GM19043 (cell line): ENCODE measurements around the gene TNS1.

Experiments
- ATAC-seq: cut with Tn5 transposase; IDR thresholded peaks from one replicate; pipeline ENCODE4 v1.9.1; 2021; ENCODE audit warnings: low read depth; ENCODE audit not compliant: unreplicated experiment

Gene TNS1

DNA sequence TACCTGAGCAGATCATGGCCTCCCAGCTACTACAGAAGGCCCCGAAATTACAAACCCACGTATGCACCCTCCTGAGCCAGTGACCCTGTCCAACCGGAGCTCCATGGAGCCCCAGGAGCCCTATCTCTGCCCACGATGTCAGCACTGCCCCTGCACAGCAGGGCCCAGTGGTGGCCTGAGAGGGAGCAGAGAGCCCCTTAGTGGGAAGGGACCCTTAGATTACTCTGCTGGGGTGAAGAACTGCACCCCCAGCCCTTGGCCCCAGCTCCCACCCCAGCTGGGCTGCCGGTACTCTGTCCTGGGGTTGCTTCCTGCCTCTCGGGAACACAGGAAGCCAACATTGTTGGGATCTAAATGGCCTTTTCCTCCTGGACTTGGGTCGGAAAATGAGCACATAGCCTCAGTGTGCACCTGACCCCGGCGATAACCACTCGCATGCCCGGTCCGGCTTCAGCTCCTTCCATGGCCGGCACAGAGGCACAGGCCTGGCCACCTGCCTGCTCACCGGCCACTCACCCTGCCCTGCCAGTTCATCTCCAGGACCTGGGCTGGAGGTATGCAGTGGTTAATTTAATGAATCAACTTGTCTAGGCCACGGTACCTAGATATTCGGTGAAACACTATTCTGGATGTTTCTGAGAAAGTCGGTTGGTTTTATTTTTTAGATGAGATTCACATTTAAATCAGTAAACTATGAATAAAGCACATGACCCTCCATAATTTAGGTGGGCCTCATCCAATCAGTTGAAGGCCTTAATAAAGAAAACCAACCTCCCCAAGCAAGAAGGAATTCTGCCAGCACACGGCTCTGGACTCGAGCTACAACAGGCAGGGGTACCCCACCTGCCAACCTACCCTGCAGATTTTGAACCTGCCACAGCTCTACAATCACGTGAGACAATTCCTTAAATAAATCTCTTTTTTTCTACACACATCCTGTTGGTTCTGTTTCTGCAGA, 19.2 kb downstream of the TNS1 start:
- ATAC-seq = no peak

DNA sequence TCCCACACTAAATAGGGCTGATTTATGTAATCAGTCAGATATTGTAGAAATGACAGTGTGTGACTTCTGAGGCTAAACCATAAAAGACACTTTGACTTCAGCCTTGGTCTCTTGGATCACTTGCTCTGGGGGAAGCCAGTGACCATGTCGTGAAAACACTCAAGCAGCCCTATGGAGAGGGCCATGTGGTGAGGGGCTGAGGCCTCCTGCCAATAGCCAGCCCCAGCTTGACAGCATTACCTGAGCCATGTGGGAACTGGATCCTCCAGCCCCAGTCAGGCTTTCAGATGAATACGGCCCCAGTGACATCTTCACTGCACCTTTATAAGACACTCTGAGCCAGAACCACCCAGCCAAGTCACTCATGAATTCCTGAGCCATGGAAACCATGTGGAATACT, 20.8 kb downstream of the TNS1 start:
- no peak for ATAC-seq

DNA sequence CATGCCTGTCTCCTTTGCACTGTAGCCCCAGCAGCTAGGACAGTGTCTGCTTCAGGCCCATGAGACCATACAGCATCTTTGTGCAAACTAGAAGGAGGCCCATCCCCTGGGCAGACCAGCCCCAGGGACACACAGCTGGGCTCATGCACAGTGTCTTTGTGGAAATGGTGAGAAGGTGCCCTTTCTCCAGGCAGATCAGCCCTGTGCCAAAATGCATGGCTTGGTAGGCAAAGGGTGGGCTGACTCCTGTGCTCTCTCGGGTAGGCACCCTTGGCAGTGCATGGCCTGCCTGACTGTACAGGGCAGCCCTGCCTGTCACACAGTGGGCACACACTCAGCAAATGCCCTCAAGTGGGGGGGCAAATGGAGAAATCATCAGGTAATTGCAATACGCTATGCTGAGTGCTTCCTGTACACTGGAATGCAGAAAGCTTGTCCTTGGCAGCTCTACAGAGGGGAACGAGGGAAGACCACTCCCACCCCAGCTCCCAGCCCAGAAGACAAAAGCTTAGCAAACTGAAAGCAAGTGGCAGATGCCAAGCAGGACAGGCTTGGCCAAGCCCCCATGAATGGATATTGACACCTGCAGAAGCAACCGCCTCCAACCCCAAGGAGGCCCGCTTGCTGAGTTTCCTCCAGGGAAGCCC, 21.6 kb downstream of the TNS1 start:
- no peak for ATAC-seq

DNA sequence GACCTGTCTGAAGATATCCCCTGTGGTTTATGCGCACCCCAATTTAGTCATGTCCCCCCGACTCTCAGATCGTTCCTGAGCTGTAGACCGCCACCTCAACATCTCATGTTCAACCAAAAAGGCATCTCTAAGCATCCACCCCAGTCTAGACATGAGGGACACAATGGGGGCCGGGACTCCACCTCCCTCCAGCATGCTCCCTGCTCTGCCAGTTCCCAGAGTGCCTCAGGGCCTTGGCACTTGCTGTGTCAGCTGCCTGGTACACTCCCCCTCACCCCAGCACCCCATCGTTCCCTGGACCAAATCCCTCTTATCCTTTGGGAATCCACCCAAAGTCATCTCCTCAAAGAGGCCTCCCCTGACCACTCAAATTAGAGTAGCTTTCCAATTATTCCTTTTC, 22.2 kb downstream of the TNS1 start:
- no peak for ATAC-seq

- ATAC-seq = no peak
Measured at GRCh38 chr2:217980036-217980435, 22.8 kb downstream of the TNS1 start.

DNA sequence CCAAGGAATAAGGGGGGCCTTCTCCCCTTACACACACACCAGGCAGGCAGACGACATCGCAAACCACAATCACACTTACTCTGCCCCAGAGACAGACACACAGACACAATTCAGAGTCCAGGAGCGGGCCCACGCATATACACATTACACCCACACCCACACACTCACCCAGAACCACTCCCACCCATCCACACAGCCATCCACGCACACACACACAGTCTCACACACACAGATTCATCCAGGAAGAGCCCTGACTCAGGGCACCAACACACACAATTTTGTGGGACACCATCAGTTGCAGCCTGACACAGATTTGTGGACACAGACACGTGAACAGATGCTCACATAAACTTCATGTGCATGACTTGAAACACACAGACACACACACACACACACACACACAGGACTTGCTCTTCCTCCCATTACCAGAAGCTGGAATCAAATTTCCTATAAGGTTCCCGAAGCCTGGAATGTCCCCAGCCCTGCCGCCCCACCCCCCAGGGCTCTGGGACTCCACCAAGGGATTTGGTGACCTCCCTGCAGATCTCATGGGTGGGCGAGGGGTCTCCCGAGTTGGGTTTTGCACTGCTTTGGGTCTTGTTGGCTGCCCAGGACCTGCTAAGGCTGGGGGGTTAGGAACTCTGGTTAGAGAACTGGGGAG, 23.5 kb downstream of the TNS1 start:
- ATAC-seq = no peak

- no peak for ATAC-seq
Measured at GRCh38 chr2:217978536-217979150, 24.2 kb downstream of the TNS1 start.

DNA sequence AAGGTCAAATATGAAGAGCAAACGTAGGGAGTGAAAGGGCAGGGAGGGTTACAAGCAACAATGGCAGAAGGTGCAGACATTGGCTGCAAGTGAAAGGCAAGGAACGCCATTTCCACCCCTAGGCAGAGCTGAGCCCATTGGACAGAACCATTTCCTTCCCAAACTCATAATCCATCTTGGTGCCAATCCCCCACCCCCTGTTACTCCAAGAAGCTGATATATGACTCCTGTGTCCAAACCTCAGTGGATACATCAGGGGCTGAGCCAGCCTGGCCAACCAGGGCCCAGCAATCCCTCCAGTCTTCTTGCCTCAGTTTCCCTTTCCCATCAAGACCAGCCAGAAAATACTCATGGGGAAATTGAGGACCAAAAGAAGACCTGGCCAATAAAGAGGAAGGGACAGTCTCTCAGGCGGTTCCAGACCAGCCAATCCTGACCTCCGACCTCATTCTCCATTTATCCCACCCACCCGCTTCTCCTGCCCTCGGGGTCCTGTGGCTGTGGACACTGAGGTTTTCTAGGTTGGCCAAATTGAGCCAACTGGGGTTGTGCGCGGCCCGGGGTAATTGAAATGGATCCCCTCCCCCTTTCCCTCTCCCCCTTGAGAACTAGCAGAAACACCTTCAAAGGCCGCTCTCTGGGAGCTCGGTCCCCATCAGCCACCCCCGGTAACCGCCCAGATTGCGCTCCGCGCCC, 24.8 kb downstream of the TNS1 start:
- no peak for ATAC-seq

- no peak for ATAC-seq
Measured at GRCh38 chr2:217976301-217976700, 26.5 kb downstream of the TNS1 start.

- no peak for ATAC-seq
Measured at GRCh38 chr2:217975626-217976025, 27.2 kb downstream of the TNS1 start.

- ATAC-seq = no peak
Measured at GRCh38 chr2:217974389-217975005, 28.3 kb downstream of the TNS1 start.

DNA sequence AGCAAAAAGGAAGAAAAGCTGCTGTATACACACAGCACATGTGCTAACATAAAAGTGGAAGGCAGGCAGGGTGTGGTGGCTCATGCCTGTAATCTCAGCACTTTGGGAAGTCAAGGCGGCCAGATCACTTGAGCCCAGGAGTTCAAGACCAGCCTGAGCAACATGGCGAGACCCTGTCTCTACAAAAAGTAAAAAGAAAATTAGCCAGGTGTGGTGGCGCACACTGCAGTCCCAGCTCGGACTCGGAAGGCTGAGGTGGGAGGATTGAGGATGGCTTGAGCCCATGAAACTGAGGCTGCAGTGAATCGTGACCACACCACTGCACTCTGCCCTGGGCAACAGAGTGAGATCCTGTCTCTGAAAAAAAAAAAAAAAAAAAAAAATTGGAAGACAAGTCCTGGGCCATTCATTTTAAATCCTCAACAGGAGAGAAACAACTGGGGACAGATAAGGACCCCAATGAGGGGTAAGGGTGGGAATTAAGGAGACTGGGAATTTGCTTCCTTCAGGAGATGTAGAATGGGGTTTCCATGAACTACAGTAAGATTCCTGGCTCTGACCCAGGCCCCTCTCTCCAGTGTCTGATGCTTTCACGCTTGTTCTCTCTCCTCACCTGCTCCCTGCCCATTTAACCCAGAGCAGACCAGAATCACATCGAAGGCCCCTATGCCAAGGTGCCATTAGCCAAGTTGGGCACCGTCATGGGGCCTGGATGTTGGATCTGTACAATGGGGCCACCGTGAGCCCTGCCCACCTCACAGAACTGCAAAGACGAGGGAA, 29.6 kb downstream of the TNS1 start:
- no peak for ATAC-seq

DNA sequence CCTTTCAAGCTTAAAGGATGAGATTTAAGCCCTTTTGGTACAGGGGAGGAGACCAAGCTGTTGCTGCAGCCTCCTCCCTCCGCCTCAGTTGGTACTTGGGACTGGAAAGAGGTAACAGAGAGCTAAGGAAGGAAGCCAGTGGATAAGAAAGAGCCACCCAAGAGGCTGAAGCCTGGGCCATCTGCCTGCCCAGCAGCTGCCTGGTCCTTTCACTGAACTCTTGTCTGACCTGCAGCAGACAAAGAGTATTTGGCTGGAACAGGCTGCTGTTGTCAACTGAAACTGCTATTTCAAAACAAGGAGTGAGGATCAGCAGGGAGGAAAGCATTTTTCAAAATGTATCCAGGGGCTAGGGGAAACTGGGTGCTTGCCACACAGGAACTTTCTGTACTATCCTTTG, 30.3 kb downstream of the TNS1 start:
- ATAC-seq = no peak

DNA sequence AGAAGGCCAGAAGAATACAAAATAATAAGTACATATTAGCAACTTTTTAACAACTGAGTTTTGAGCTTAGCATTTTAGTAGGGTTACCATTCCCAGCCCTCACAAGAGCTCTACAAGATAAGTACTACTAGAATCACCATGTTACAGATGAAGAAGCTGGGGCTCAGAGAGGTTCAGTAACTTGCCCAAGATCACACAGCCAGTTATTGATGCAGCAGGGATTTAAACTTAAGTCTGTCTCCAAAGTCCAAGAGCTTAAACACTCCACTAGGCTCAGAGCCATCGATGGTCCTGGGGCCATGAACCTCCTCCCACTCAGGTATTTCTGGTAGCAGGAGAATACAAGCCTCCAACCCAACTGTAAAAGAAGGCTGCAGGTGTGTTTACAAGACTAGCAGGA, 30.8 kb downstream of the TNS1 start:
- ATAC-seq = no peak

GRCh38 chr2:217971166-217971565, 31.6 kb downstream of the TNS1 start:
- no peak for ATAC-seq

DNA sequence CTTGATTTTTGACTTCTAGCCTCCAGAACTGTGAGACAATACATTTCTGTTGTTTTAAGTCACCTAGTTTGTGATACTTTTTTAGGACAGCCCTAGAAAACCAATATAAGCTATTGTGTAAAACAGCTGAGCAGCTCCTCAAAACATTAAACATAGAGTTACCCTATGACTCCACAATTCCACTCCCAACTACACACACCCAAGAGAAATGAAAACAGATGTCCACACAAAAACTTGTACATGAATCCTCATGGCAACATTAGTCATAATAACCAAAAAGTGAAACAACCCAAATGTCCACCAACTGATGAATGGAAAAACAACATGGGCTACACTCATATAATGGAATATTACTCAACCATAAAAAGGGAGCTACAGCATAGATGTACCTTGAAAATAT, 32.6 kb downstream of the TNS1 start:
- no peak for ATAC-seq

GRCh38 chr2:217969588-217969987, 33.2 kb downstream of the TNS1 start:
- no peak for ATAC-seq

GRCh38 chr2:217968023-217968422, 34.8 kb downstream of the TNS1 start:
- ATAC-seq = no peak

DNA sequence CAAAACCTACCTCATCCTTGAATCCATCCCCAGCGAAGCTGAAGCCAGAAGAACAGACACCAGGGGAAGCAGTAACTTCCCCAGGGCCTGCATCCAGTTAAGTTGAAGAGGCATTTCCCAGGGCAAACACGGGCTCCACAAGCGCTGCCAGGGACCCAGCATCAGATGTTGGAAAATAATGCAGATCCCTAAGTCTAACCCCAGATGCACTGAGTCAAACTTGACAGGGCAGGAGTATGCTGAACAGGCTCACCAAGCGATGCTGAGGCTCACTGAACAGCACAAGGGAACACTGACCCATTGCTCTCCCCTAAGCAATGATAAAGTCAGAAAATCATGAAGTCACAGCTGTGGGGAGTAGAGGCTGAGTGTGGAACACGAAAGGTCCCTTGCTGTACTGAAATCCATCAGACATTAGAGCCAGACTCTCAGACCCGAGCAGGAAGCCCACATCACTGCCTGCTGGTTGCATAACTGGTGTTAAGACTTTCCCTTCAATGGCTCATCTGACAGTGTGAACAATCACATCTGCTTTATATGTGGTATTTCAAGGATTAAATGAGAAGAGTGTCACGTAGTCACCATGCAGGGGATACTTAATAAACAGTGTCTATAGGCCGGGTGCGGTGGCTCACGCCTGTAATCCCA, 36.2 kb downstream of the TNS1 start:
- no peak for ATAC-seq
